ENCODE measurements around the gene KIF3B. TPM values are rescaled to one million over a fixed set of nuclear protein-coding genes. Genes with fewer than 3 reads are reported as not detected.
"Not testable (repeated sequence)": the region's sequence is repeated elsewhere in the genome, so short reads cannot be mapped to it uniquely, and the experiment has no call there.

The KIF3B gene
- total RNA-seq, 4 donors from 2014 or later, result 4.8 to 8.7 (median 6.4) TPM

GRCh38 chr20:32337937-32338661 lies 60.6 kb downstream of the KIF3B start:
- in situ Hi-C loops (cut with MboI; ENCODE audit: low sequenced_read_pairs in 4 of 4), result no loop called here

GRCh38 chr20:32338665-32339064 lies 61.2 kb downstream of the KIF3B start:
- Histone ChIP-seq H3K4me3 (no peak overlapping the region), H3K4me1 (peaks cover 0 to 13% of the 10 kb centered on the region in 2 donors), H3K36me3 (no peaks in the 10 kb centered on the region), H3K27me3 (no peaks in the 10 kb centered on the region), H3K9me3 (no peaks in the 10 kb centered on the region), H3K27ac (no peak overlapping the region)
- no peak for DNase-seq
- intact Hi-C loops (cut with DNase I; ENCODE audit: low total_unique reads) (loop anchor here (5.0 to 10.0 kb wide), 2 partner anchors 144 to 316 kb away; no protein-coding TSS in a partner anchor), in situ Hi-C loops (cut with MboI; ENCODE audit: low sequenced_read_pairs in 4 of 4) (no loop called here)
- TF ChIP-seq, protein P1, sequence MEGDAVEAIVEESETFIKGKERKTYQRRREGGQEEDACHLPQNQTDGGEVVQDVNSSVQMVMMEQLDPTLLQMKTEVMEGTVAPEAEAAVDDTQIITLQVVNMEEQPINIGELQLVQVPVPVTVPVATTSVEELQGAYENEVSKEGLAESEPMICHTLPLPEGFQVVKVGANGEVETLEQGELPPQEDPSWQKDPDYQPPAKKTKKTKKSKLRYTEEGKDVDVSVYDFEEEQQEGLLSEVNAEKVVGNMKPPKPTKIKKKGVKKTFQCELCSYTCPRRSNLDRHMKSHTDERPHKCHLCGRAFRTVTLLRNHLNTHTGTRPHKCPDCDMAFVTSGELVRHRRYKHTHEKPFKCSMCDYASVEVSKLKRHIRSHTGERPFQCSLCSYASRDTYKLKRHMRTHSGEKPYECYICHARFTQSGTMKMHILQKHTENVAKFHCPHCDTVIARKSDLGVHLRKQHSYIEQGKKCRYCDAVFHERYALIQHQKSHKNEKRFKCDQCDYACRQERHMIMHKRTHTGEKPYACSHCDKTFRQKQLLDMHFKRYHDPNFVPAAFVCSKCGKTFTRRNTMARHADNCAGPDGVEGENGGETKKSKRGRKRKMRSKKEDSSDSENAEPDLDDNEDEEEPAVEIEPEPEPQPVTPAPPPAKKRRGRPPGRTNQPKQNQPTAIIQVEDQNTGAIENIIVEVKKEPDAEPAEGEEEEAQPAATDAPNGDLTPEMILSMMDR (IDR thresholded peaks at IDR 0.05 in 4 of 5, conservative IDR thresholded peaks at IDR 0.05 in 1 of 5), result no peak
- TF ChIP-seq POLR2A (IDR thresholded peaks at IDR 0.05), result no peak
- ATAC-seq, result no peak

More at GRCh38 chr20:32337937-32338661, 60.6 kb downstream of the KIF3B start:
- intact Hi-C loops (cut with DNase I; ENCODE audit: low total_unique reads), result loop anchor here (2.0 to 10.0 kb wide), 3 partner anchors 119 to 317 kb away; no protein-coding TSS in a partner anchor
- ATAC-seq, result no peak
- no peaks in the 10 kb centered on the region for H3K36me3 ChIP-seq
- H3K27ac ChIP-seq, result no peak overlapping the region
- H3K4me3 ChIP-seq, result no peak overlapping the region
- H3K27me3 ChIP-seq, result no peaks in the 10 kb centered on the region
- TF ChIP-seq POLR2A (IDR thresholded peaks at IDR 0.05), result no peak
- TF ChIP-seq, protein P1 (IDR thresholded peaks at IDR 0.05 in 4 of 5, conservative IDR thresholded peaks at IDR 0.05 in 1 of 5), result no peak
- no peaks in the 10 kb centered on the region for H3K9me3 ChIP-seq
- no peak for DNase-seq
- H3K4me1 ChIP-seq, result peaks cover 0 to 13% of the 10 kb centered on the region in 2 donors

- Histone ChIP-seq H3K4me3 (no peak overlapping the region), H3K27ac (no peak overlapping the region), H3K4me1 (peaks cover 0 to 10% of the 10 kb centered on the region in 2 donors), H3K27me3 (no peaks in the 10 kb centered on the region), H3K9me3 (no peaks in the 10 kb centered on the region), H3K36me3 (no peaks in the 10 kb centered on the region)
- intact Hi-C loops (cut with DNase I; ENCODE audit: low total_unique reads), result loop anchor here (5.0 to 10.0 kb wide), 2 partner anchors 143 to 316 kb away; no protein-coding TSS in a partner anchor
- DNase-seq (no peak), ATAC-seq (no peak)
- in situ Hi-C loops (cut with MboI; ENCODE audit: low sequenced_read_pairs in 4 of 4), result no loop called here
- TF ChIP-seq, protein P1 (IDR thresholded peaks at IDR 0.05 in 4 of 5, conservative IDR thresholded peaks at IDR 0.05 in 1 of 5), result no peak
- no peak for TF ChIP-seq POLR2A (IDR thresholded peaks at IDR 0.05)
These were observed 61.7 kb downstream of the KIF3B start for GRCh38 chr20:32339116-32339515.

DNA sequence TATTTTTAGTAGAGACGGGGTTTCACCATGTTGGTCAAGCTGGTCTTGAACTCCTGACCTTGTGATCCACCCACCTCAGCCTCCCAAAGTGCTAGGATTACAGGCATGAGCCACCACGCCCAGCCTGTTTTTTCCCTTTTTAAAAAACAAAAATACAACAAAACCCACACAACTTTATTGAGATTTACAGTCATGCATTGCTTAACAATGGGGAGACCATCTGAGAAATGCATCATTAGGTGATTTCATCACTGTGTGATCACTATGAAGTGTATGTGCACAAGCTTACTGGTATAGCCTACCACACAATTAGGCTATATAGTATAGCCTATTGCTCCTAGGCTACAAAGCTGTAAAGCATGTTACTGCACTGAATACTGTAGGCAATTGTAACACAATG lies 63.6 kb downstream of the KIF3B start:
- DNase-seq; ATAC-seq; H3K27ac ChIP-seq; H3K4me3 ChIP-seq; intact Hi-C loops (cut with DNase I; ENCODE audit: low total_unique reads); H3K36me3 ChIP-seq; H3K4me1 ChIP-seq; H3K9me3 ChIP-seq; in situ Hi-C loops (cut with MboI; ENCODE audit: low sequenced_read_pairs in 4 of 4); H3K27me3 ChIP-seq: not testable (repeated sequence)

GRCh38 chr20:32343439-32343838 lies 66.0 kb downstream of the KIF3B start:
- ATAC-seq (no peak), DNase-seq (no peak)
- Histone ChIP-seq H3K27ac (no peak overlapping the region), H3K4me1 (no peaks in the 10 kb centered on the region), H3K4me3 (no peak overlapping the region), H3K36me3 (no peaks in the 10 kb centered on the region), H3K9me3 (no peaks in the 10 kb centered on the region), H3K27me3 (no peaks in the 10 kb centered on the region)
- in situ Hi-C loops (cut with MboI; ENCODE audit: low sequenced_read_pairs in 4 of 4), result no loop called here
- TF ChIP-seq POLR2A (IDR thresholded peaks at IDR 0.05), result no peak
- TF ChIP-seq, protein P1 (IDR thresholded peaks at IDR 0.05 in 4 of 5, conservative IDR thresholded peaks at IDR 0.05 in 1 of 5), result no peak
- intact Hi-C loops (cut with DNase I; ENCODE audit: low total_unique reads), result no loop called here
